Mesenchymal stem cell (in vitro differentiated cells and primary cell): Measurements from ENCODE around the gene ATG2B.

Experiments
- DNase-seq: peaks from one replicate; pipeline ENCODE4 v3.0.0-alpha.2; 2013
- H2AFZ ChIP-seq: one replicate; pipeline ENCODE4 v1.6.1; 2013; ENCODE audit warnings: low read depth, mild to moderate bottlenecking, control low read depth, inconsistent platforms, low read length, moderate library complexity
- H2AK5ac ChIP-seq: 2 replicates; pipeline ENCODE4 v1.6.1; 2013; ENCODE audit warnings: low read length, moderate library complexity, mild to moderate bottlenecking, inconsistent platforms; ENCODE audit not compliant: severe bottlenecking
- H2BK120ac ChIP-seq: one replicate; pipeline ENCODE4 v1.6.1; 2013; ENCODE audit warnings: low read depth, mild to moderate bottlenecking, inconsistent platforms, low read length, moderate library complexity
- H2BK12ac ChIP-seq, 2 experiments: one replicate each; pipeline ENCODE4 v1.6.1; 2013; ENCODE audit warnings: inconsistent platforms in 2 of 2, low read length in 2 of 2, mild to moderate bottlenecking in 2 of 2, moderate library complexity in 2 of 2, control low read depth in 1 of 2
- H2BK15ac ChIP-seq: one replicate; pipeline ENCODE4 v1.6.1; 2013; ENCODE audit warnings: mild to moderate bottlenecking, low read depth, inconsistent platforms; ENCODE audit not compliant: poor library complexity, severe bottlenecking
- H2BK5ac ChIP-seq: 2 replicates; pipeline ENCODE4 v1.6.1; 2013; ENCODE audit warnings: low read depth, mild to moderate bottlenecking, low read length, control low read depth, inconsistent platforms; ENCODE audit not compliant: poor library complexity, severe bottlenecking
- H3K14ac ChIP-seq, 2 experiments: one replicate each; pipeline ENCODE4 v1.6.1; 2013; ENCODE audit warnings: inconsistent platforms in 2 of 2, low read length in 2 of 2, control low read depth in 1 of 2, mild to moderate bottlenecking in 1 of 2, moderate library complexity in 1 of 2
- H3K18ac ChIP-seq, 2 experiments: one replicate each; pipeline ENCODE4 v1.6.1; 2013; ENCODE audit warnings: inconsistent platforms in 2 of 2, low read length in 2 of 2, control low read depth in 1 of 2, low read depth in 1 of 2, mild to moderate bottlenecking in 1 of 2
- H3K23ac ChIP-seq, 2 experiments: one replicate each; pipeline ENCODE4 v1.6.1; 2013; ENCODE audit warnings: inconsistent platforms in 2 of 2, low read length in 2 of 2, mild to moderate bottlenecking in 2 of 2, moderate library complexity in 2 of 2, control low read depth in 1 of 2
- H3K27ac ChIP-seq: 2 replicates; pipeline ENCODE4 v1.5.1; 2013; ENCODE audit warnings: mild to moderate bottlenecking, moderate library complexity, low read length, control low read depth, inconsistent platforms; ENCODE audit not compliant: poor library complexity, severe bottlenecking
- H3K27me3 ChIP-seq, 2 experiments: 2 replicates each; pipeline versions ENCODE4 v1.6.1 to v1.7.0; 2013; ENCODE audit warnings: low read length in 2 of 2, mild to moderate bottlenecking in 2 of 2, moderate library complexity in 2 of 2, control low read depth in 1 of 2, inconsistent platforms in 1 of 2; ENCODE audit not compliant: control insufficient read depth in 1 of 2, insufficient read depth in 1 of 2
- H3K36me3 ChIP-seq, 2 experiments: 2 replicates each; pipeline versions ENCODE4 v1.6.1 to v1.7.0; 2013; ENCODE audit warnings: low read length in 2 of 2, control low read depth in 1 of 2, inconsistent platforms in 1 of 2, low read depth in 1 of 2, mild to moderate bottlenecking in 1 of 2; ENCODE audit not compliant: insufficient read depth in 2 of 2, control insufficient read depth in 1 of 2
- H3K4ac ChIP-seq, 2 experiments: one replicate each; pipeline ENCODE4 v1.6.1; 2013; ENCODE audit warnings: inconsistent platforms in 2 of 2, low read length in 2 of 2, mild to moderate bottlenecking in 2 of 2, moderate library complexity in 2 of 2, control low read depth in 1 of 2, low read depth in 1 of 2
- H3K4me1 ChIP-seq: 2 replicates; pipeline ENCODE4 v1.6.1; 2013; ENCODE audit warnings: low read depth, low read length, control low read depth; ENCODE audit not compliant: control insufficient read depth, insufficient read depth
- H3K4me2 ChIP-seq: 2 replicates; pipeline ENCODE4 v1.6.1; 2013; ENCODE audit warnings: low read length, mild to moderate bottlenecking, inconsistent platforms; ENCODE audit not compliant: poor library complexity, severe bottlenecking
- H3K4me3 ChIP-seq, 2 experiments: 2 replicates each; pipeline versions ENCODE4 v1.5.1 to v1.7.0; 2013; ENCODE audit warnings: low read length in 2 of 2, mild to moderate bottlenecking in 2 of 2, control low read depth in 1 of 2, low read depth in 1 of 2; ENCODE audit not compliant: insufficient read depth in 1 of 2
- H3K79me1 ChIP-seq: replicated peaks from 2 replicates; pipeline ENCODE4 v1.6.1; 2013; ENCODE audit warnings: mild to moderate bottlenecking, control low read depth, low read length, inconsistent platforms; ENCODE audit not compliant: poor library complexity, severe bottlenecking
- H3K9ac ChIP-seq: 2 replicates; pipeline ENCODE4 v1.7.0; 2013; ENCODE audit warnings: mild to moderate bottlenecking, low read length, moderate library complexity
- H3K9me3 ChIP-seq: 2 replicates; pipeline ENCODE4 v1.7.0; 2013; ENCODE audit warnings: mild to moderate bottlenecking, low read length; ENCODE audit not compliant: control insufficient read depth
- H4K8ac ChIP-seq: one replicate; pipeline ENCODE4 v1.6.1; 2013; ENCODE audit warnings: inconsistent platforms, mild to moderate bottlenecking, low read length, moderate library complexity
- H4K91ac ChIP-seq: one replicate; pipeline ENCODE4 v1.6.1; 2013; ENCODE audit warnings: mild to moderate bottlenecking, low read length, inconsistent platforms
- WGBS: methylation state at CpG from one replicate; pipeline ENCODE4 v1.1.7; 2013; ENCODE audit warnings: mixed read lengths; 5-methylcytosine and 5-hydroxymethylcytosine counted together

The ATG2B gene

DNA sequence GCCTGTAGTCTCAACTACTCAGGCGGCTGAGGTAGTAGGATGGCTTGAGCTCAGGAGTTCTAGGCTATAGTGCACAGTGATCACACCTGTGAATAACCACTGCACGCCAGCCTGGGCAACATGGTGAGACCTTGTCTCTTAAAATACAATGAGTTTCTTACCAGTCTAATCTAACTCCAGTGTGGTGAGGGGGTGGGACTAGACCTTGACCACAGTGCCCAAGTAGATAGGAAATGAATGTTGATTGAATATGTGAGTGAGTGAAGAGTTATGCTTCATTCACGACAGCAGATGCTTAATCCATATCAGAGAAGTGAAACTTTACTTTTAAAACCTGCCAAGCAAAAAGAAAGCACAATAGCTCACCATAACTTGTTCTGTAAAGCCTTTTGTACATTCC lies 17.6 kb upstream of the ATG2B start:
- Histone ChIP-seq H2AK5ac (no peak overlapping the region), H3K4ac (no peak overlapping the region), H2BK12ac (no peak overlapping the region), H4K91ac (no peak overlapping the region), H3K9me3 (no peaks in the 10 kb centered on the region), H2BK5ac (no peak overlapping the region), H3K9ac (no peak overlapping the region), H2AFZ (no peak overlapping the region), H3K36me3 (peaks cover 3 to 42% of the 10 kb centered on the region in 2 experiments), H3K4me3 (no peak overlapping the region), H3K4me1 (no peaks in the 10 kb centered on the region), H4K8ac (no peak overlapping the region), H3K4me2 (no peak overlapping the region), H3K79me1 (peaks cover 20% of the 10 kb centered on the region), H3K23ac (no peak overlapping the region), H3K14ac (no peak overlapping the region), H3K27me3 (no peaks in the 10 kb centered on the region), H2BK15ac (no peak overlapping the region), H3K18ac (no peak overlapping the region), H3K27ac (no peak overlapping the region), H2BK120ac (no peak overlapping the region)
- DNase-seq, result no peak
- WGBS, result 96% methylated on average over 3 of the region's 3 CpGs

DNA sequence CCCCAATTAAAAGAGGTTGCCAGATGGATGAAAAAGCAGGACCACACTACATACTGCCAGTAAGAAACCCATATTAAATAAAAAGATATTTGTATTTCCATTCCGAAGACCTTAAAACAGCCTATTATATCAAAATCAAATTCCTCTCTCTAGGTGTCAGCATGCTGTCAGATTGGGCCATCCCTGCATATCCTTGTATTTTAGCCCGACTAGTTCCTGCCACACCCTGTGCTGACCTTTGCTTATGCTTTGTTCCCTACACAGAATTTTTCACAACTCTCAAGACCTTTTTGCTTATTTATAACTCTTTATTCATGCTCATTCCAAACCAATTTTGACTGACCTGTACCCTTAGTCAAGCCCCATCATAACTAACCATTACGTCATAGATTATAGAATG lies 13.0 kb upstream of the ATG2B start:
- no peak overlapping the region for H3K14ac ChIP-seq
- no peak overlapping the region for H2AK5ac ChIP-seq
- no peak overlapping the region for H2BK12ac ChIP-seq
- H3K23ac ChIP-seq, result no peak overlapping the region
- H3K18ac ChIP-seq, result no peak overlapping the region
- no peak for DNase-seq
- H3K9ac ChIP-seq, result no peak overlapping the region
- H3K27ac ChIP-seq, result no peak overlapping the region
- no peaks in the 10 kb centered on the region for H3K4me1 ChIP-seq
- H3K4me2 ChIP-seq, result no peak overlapping the region
- H3K4me3 ChIP-seq, result no peak overlapping the region
- no peak overlapping the region for H3K4ac ChIP-seq
- H2BK120ac ChIP-seq, result no peak overlapping the region
- no peak overlapping the region for H2BK15ac ChIP-seq
- H3K36me3 ChIP-seq, result peaks cover 0 to 4% of the 10 kb centered on the region in 2 experiments
- H2BK5ac ChIP-seq, result no peak overlapping the region
- H4K91ac ChIP-seq, result no peak overlapping the region
- H4K8ac ChIP-seq, result no peak overlapping the region
- peaks cover 26% of the 10 kb centered on the region for H3K79me1 ChIP-seq
- H3K27me3 ChIP-seq, result no peaks in the 10 kb centered on the region
- 96% methylated on average over 2 of the region's 3 CpGs for WGBS
- H2AFZ ChIP-seq, result no peak overlapping the region
- no peaks in the 10 kb centered on the region for H3K9me3 ChIP-seq

DNA sequence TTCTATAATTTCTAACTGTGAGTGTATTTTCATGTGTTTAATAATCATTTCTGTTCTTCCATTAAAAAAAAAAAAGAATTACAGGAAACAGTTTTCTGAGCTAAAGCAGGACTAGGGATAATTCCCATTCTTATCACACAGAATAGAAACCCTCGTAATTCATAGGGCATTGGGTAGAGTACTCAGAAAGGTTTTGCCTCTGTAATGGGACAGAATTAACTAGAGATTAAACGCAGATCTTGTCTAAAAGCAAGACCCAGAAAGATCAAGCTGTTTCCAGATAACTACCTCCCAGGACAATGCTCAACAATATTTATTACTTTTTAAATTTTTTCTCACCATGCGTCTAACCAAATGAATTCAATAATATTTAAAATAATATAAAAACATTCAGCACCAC lies 10.4 kb upstream of the ATG2B start:
- H3K4ac ChIP-seq, result no peak overlapping the region
- no peak overlapping the region for H3K27ac ChIP-seq
- no peak overlapping the region for H2BK15ac ChIP-seq
- no peak overlapping the region for H2BK12ac ChIP-seq
- H3K27me3 ChIP-seq, result no peaks in the 10 kb centered on the region
- no peak overlapping the region for H4K91ac ChIP-seq
- no peak overlapping the region for H2AK5ac ChIP-seq
- H2BK5ac ChIP-seq, result no peak overlapping the region
- no peaks in the 10 kb centered on the region for H3K9me3 ChIP-seq
- WGBS, result 93% methylated on average over 3 of the region's 3 CpGs
- no peak overlapping the region for H3K18ac ChIP-seq
- no peak for DNase-seq
- H3K14ac ChIP-seq, result no peak overlapping the region
- no peak overlapping the region for H3K4me2 ChIP-seq
- no peak overlapping the region for H2AFZ ChIP-seq
- H3K4me1 ChIP-seq, result no peaks in the 10 kb centered on the region
- H2BK120ac ChIP-seq, result no peak overlapping the region
- H3K23ac ChIP-seq, result no peak overlapping the region
- H3K9ac ChIP-seq, result no peak overlapping the region
- H3K36me3 ChIP-seq, result peaks cover 0 to 3% of the 10 kb centered on the region in 2 experiments
- no peak overlapping the region for H4K8ac ChIP-seq
- no peak overlapping the region for H3K4me3 ChIP-seq
- peaks cover 25% of the 10 kb centered on the region for H3K79me1 ChIP-seq

DNA sequence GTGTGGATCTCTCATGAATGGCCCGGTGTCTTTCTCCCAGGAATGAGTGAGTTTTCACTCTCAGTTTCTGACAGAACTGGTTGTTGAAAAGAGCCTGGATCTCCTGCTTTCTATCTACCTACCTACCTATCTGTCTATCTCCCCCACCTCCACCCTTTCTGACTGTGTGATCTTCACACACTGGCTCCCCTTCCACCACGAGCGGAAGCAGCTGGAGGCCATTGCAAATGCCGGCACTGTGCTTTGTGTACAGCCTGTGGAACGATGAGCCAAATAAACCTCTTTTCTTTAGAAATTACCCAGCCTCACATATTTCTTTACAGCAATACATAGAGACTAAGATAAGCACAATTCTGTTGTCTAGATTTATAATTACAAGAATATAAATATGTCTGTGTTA lies 7.4 kb upstream of the ATG2B start:
- H3K4me2 ChIP-seq, result no peak overlapping the region
- no peak overlapping the region for H2BK120ac ChIP-seq
- no peak overlapping the region for H3K14ac ChIP-seq
- no peak overlapping the region for H3K27ac ChIP-seq
- no peak overlapping the region for H4K91ac ChIP-seq
- H3K4me3 ChIP-seq, result no peak overlapping the region
- WGBS, result 92% methylated on average over 4 of the region's 5 CpGs
- H4K8ac ChIP-seq, result no peak overlapping the region
- H2BK5ac ChIP-seq, result no peak overlapping the region
- H3K79me1 ChIP-seq, result peaks cover 19% of the 10 kb centered on the region
- H3K4ac ChIP-seq, result no peak overlapping the region
- H3K4me1 ChIP-seq, result no peaks in the 10 kb centered on the region
- no peak overlapping the region for H3K18ac ChIP-seq
- no peak overlapping the region for H2BK12ac ChIP-seq
- no peak overlapping the region for H2AK5ac ChIP-seq
- H3K27me3 ChIP-seq, result no peaks in the 10 kb centered on the region
- no peak for DNase-seq
- no peak overlapping the region for H2BK15ac ChIP-seq
- peaks cover 0 to 3% of the 10 kb centered on the region in 2 experiments for H3K36me3 ChIP-seq
- H2AFZ ChIP-seq, result no peak overlapping the region
- no peak overlapping the region for H3K9ac ChIP-seq
- H3K23ac ChIP-seq, result no peak overlapping the region
- H3K9me3 ChIP-seq, result no peaks in the 10 kb centered on the region
